Vagina (tissue), 2 donors: Measurements from ENCODE around the gene ZNF772.

ENCODE experiments used
- POLR2A ChIP-seq, 2 donors: fragments of 450-650 bp; IDR thresholded peaks; one replicate each; pipeline ENCODE4 v1.6.1; 2017; ENCODE audit warnings: antibody characterized with exemption in 2 of 2, mild to moderate bottlenecking in 2 of 2, moderate library complexity in 2 of 2
- TF ChIP-seq, protein P1 (sequence below), 3 experiments: fragments of 450-650 bp in 2 of 3; fragments of 200-600 bp in 1 of 3; sonication (generic) in 1 of 3; IDR thresholded peaks; one replicate each; pipeline ENCODE4 v1.5.1; 2017 to 2019; ENCODE audit warnings: antibody characterized with exemption in 3 of 3, mild to moderate bottlenecking in 2 of 3, moderate library complexity in 2 of 3

DNA sequence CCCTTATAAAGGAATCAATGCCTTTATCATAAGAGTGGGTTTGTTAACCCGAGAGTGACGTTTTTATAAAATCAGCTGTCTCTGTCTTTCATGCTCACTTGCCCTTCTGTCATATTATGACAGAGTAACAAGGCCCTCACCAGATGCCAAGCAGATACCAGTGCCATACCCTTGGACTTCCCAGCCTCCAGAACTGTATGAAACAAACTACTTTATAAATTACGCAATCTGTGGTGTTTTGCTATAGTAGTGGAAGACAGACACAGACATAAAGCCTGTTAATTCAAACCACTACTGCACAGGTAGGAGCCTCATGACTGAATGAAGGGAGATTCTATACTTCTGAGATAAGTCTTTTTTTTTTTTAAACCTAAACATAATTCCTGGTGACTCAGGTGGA is 25.1 kb downstream of the ZNF772 start:
- TF ChIP-seq, protein P1, sequence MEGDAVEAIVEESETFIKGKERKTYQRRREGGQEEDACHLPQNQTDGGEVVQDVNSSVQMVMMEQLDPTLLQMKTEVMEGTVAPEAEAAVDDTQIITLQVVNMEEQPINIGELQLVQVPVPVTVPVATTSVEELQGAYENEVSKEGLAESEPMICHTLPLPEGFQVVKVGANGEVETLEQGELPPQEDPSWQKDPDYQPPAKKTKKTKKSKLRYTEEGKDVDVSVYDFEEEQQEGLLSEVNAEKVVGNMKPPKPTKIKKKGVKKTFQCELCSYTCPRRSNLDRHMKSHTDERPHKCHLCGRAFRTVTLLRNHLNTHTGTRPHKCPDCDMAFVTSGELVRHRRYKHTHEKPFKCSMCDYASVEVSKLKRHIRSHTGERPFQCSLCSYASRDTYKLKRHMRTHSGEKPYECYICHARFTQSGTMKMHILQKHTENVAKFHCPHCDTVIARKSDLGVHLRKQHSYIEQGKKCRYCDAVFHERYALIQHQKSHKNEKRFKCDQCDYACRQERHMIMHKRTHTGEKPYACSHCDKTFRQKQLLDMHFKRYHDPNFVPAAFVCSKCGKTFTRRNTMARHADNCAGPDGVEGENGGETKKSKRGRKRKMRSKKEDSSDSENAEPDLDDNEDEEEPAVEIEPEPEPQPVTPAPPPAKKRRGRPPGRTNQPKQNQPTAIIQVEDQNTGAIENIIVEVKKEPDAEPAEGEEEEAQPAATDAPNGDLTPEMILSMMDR (IDR thresholded peaks at IDR 0.05), result no peak
- no peak for TF ChIP-seq POLR2A (IDR thresholded peaks at IDR 0.05)
